Ureter (tissue), 1 donor: ENCODE results near the gene CSRP1. TPM values are rescaled to one million over a fixed set of nuclear protein-coding genes. Genes with fewer than 3 reads are reported as not detected.
"Not testable (repeated sequence)": the region's sequence is repeated elsewhere in the genome, so short reads cannot be mapped to it uniquely, and the experiment has no call there.

Experiments used
- DNase-seq: peaks from one replicate; pipeline ENCODE4 v3.0.0-alpha.2; 2020; ENCODE audit warnings: low spot score
- total RNA-seq: library from RNA; stranded (reverse); gene quantifications from one replicate; pipeline ENCODE4 v1.2.4, GENCODE V29; 2023
- donor health status: DM: yes; HTN: yes; CAD: no.

CSRP1 gene
- total RNA-seq, 1 donor from 2014 or later: 545 TPM

- not testable (repeated sequence) for DNase-seq
These were observed 28.3 kb downstream of the CSRP1 start for GRCh38 chr1:201478666-201479065.

GRCh38 chr1:201476670-201477344 is 30.1 kb downstream of the CSRP1 start:
- DNase-seq: no peak

- DNase-seq: no peak
These were observed 30.8 kb downstream of the CSRP1 start for GRCh38 chr1:201475915-201476669.

- no peak for DNase-seq
These were observed 31.8 kb downstream of the CSRP1 start for GRCh38 chr1:201475130-201475529.

GRCh38 chr1:201473296-201473695 is 33.6 kb downstream of the CSRP1 start:
- DNase-seq: no peak

- not testable (repeated sequence) for DNase-seq
These were observed 34.6 kb downstream of the CSRP1 start for GRCh38 chr1:201472321-201472720.

- DNase-seq: no peak
These were observed 35.2 kb downstream of the CSRP1 start for GRCh38 chr1:201471772-201472171.

GRCh38 chr1:201470581-201470980 is 36.3 kb downstream of the CSRP1 start:
- DNase-seq: no peak

- no peak for DNase-seq
These were observed 37.3 kb downstream of the CSRP1 start for GRCh38 chr1:201469645-201470074.

GRCh38 chr1:201468844-201469644 is 37.9 kb downstream of the CSRP1 start, which contains the start of gene PHLDA3:
Gene PHLDA3, minus strand, starts transcription at chr1:201469188. Its CDS starts 402 bp downstream, at chr1:201468786.
- DNase-seq: peak; percentile 92

GRCh38 chr1:201468501-201468843 is 38.5 kb downstream of the CSRP1 start:
- DNase-seq: no peak

- DNase-seq: peak; percentile 79
These were observed 40.4 kb downstream of the CSRP1 start for GRCh38 chr1:201466492-201466891.

GRCh38 chr1:201465698-201466290 is 41.1 kb downstream of the CSRP1 start:
- DNase-seq: no peak

GRCh38 chr1:201463071-201463552 is 43.8 kb downstream of the CSRP1 start:
- DNase-seq: no peak

GRCh38 chr1:201461645-201462441 is 45.1 kb downstream of the CSRP1 start:
- peak; percentile 93 for DNase-seq

GRCh38 chr1:201460814-201461644 is 45.9 kb downstream of the CSRP1 start:
- DNase-seq: peak; percentile 77

GRCh38 chr1:201459775-201460174 is 47.1 kb downstream of the CSRP1 start:
- DNase-seq: no peak

- DNase-seq: no peak
These were observed 47.9 kb downstream of the CSRP1 start for GRCh38 chr1:201459052-201459451.

GRCh38 chr1:201457508-201457960 is 49.4 kb downstream of the CSRP1 start:
- no peak for DNase-seq
